Thyroid gland (tissue), 4 donors: ENCODE measurements around the gene GATB. TPM values are rescaled to one million over a fixed set of nuclear protein-coding genes. Genes with fewer than 3 reads are reported as not detected.
A peak's percentile ranks its signal among the peaks of the same experiment; 100 is the strongest.

Experiments used
- DNase-seq, 2 donors: peaks; one replicate each; pipeline ENCODE4 v3.0.0-alpha.2; 2019
- H3K27ac ChIP-seq, 3 donors: fragments of 200-600 bp; sonication (generic); 1 replicate in 2 of 3; 2 replicates in 1 of 3; pipeline ENCODE4 v1.5.1; 2016 to 2019; ENCODE audit warnings: mild to moderate bottlenecking in 1 of 3, moderate library complexity in 1 of 3
- H3K27me3 ChIP-seq: fragments of 200-600 bp; sonication (generic); one replicate; pipeline ENCODE4 v1.5.1; 2019
- H3K36me3 ChIP-seq, 2 donors: fragments of 200-600 bp; sonication (generic); one replicate each; pipeline ENCODE4 v1.5.1; 2016 to 2019
- H3K4me1 ChIP-seq, 2 donors: fragments of 200-600 bp; sonication (generic); one replicate each; pipeline ENCODE4 v1.5.1; 2017 to 2019
- H3K4me3 ChIP-seq, 3 donors: fragments of 200-600 bp; sonication (generic); replicated peaks in 1 of 3; 1 replicate in 2 of 3; 2 replicates in 1 of 3; pipeline ENCODE4 v1.5.1; 2016; ENCODE audit warnings: mild to moderate bottlenecking in 1 of 3
- H3K9me3 ChIP-seq: fragments of 200-600 bp; sonication (generic); one replicate; pipeline ENCODE4 v1.5.1; 2017
- CTCF ChIP-seq, 6 experiments: fragments of 200-600 bp in 3 of 6; fragments of 450-650 bp in 3 of 6; sonication (generic) in 3 of 6; IDR thresholded peaks; one replicate each; pipeline ENCODE4 v1.5.1; 2016 to 2019; ENCODE audit warnings: antibody characterized with exemption in 6 of 6, mild to moderate bottlenecking in 2 of 6, inconsistent platforms in 1 of 6, moderate library complexity in 1 of 6
- POLR2A ChIP-seq, 2 donors: fragments of 450-650 bp; IDR thresholded peaks; one replicate each; pipeline ENCODE4 v1.6.1; 2017; ENCODE audit warnings: antibody characterized with exemption in 2 of 2, mild to moderate bottlenecking in 2 of 2, moderate library complexity in 1 of 2
- WGBS, 2 donors: methylation state at CpG; one replicate each; pipeline ENCODE4 v1.1.5; 2017; 5-methylcytosine and 5-hydroxymethylcytosine counted together
- intact Hi-C: fragments of 100-400 bp; cut with DNase I; formaldehyde crosslinking; loops from one replicate; pipeline ENCODE4 v1.15.1; 2023
- total RNA-seq, 4 donors: library from RNA; depleted of rRNA; stranded (reverse); fragments of >200 nt; gene quantifications; one replicate each; pipeline ENCODE4 v1.2.3, GENCODE V29; 2016

Gene GATB
- total RNA-seq, 4 donors from 2014 or later, result 10.9 to 32.5 (median 22.9) TPM

GRCh38 chr4:151644622-151645021, 116.2 kb downstream of the GATB start:
- Histone ChIP-seq H3K36me3 (no peaks in the 10 kb centered on the region), H3K9me3 (no peaks in the 10 kb centered on the region), H3K27ac (no peak overlapping the region), H3K27me3 (no peaks in the 10 kb centered on the region), H3K4me3 (no peak overlapping the region), H3K4me1 (no peaks in the 10 kb centered on the region)
- WGBS, 2 donors, result 43 to 49% methylated on average over 3 of the region's 3 CpGs
- DNase-seq, result peak in 1 of 2 donors; percentile 8
- TF ChIP-seq POLR2A (IDR thresholded peaks at IDR 0.05) (no peak), CTCF (IDR thresholded peaks at IDR 0.05) (peak in 3 of 6 experiments; percentile 21 to 34 (median 33))
- intact Hi-C loops, result no loop called here

GRCh38 chr4:151643564-151643963, 117.2 kb downstream of the GATB start:
- no peaks in the 10 kb centered on the region for H3K4me1 ChIP-seq
- TF ChIP-seq CTCF (IDR thresholded peaks at IDR 0.05) (no peak), POLR2A (IDR thresholded peaks at IDR 0.05) (no peak)
- no peak overlapping the region for H3K27ac ChIP-seq
- no peak overlapping the region for H3K4me3 ChIP-seq
- intact Hi-C loops, result no loop called here
- WGBS, 2 donors, result 90 to 97% methylated on average over 4 of the region's 4 CpGs
- no peaks in the 10 kb centered on the region for H3K9me3 ChIP-seq
- DNase-seq, result no peak
- no peaks in the 10 kb centered on the region for H3K36me3 ChIP-seq
- H3K27me3 ChIP-seq, result no peaks in the 10 kb centered on the region

GRCh38 chr4:151641983-151642382, 118.8 kb downstream of the GATB start:
- no peak for DNase-seq
- Histone ChIP-seq H3K27me3 (no peaks in the 10 kb centered on the region), H3K4me1 (no peaks in the 10 kb centered on the region), H3K9me3 (no peaks in the 10 kb centered on the region), H3K27ac (no peak overlapping the region), H3K36me3 (no peaks in the 10 kb centered on the region), H3K4me3 (no peak overlapping the region)
- no peak for TF ChIP-seq POLR2A (IDR thresholded peaks at IDR 0.05)
- no peak for TF ChIP-seq CTCF (IDR thresholded peaks at IDR 0.05)
- intact Hi-C loops, result no loop called here
- WGBS, 2 donors, result 80 to 92% methylated on average over 2 of the region's 2 CpGs

GRCh38 chr4:151641167-151641566, 119.6 kb downstream of the GATB start:
- WGBS, 2 donors, result 83 to 96% methylated on average over 2 of the region's 2 CpGs
- H3K36me3 ChIP-seq, result no peaks in the 10 kb centered on the region
- H3K9me3 ChIP-seq, result no peaks in the 10 kb centered on the region
- no peak overlapping the region for H3K4me3 ChIP-seq
- no peak overlapping the region for H3K27ac ChIP-seq
- TF ChIP-seq POLR2A (IDR thresholded peaks at IDR 0.05), result no peak
- no peak for TF ChIP-seq CTCF (IDR thresholded peaks at IDR 0.05)
- intact Hi-C loops, result no loop called here
- DNase-seq, result no peak
- H3K27me3 ChIP-seq, result no peaks in the 10 kb centered on the region
- no peaks in the 10 kb centered on the region for H3K4me1 ChIP-seq

GRCh38 chr4:151640381-151640780, 120.4 kb downstream of the GATB start:
- no peak overlapping the region for H3K27ac ChIP-seq
- H3K27me3 ChIP-seq, result no peaks in the 10 kb centered on the region
- no peaks in the 10 kb centered on the region for H3K4me1 ChIP-seq
- no peaks in the 10 kb centered on the region for H3K9me3 ChIP-seq
- TF ChIP-seq POLR2A (IDR thresholded peaks at IDR 0.05), result no peak
- no peak for TF ChIP-seq CTCF (IDR thresholded peaks at IDR 0.05)
- H3K4me3 ChIP-seq, result no peak overlapping the region
- intact Hi-C loops, result no loop called here
- no peaks in the 10 kb centered on the region for H3K36me3 ChIP-seq
- WGBS, 2 donors, result 81% methylated on average over 1 of the region's 1 CpG
- DNase-seq, result no peak
